H1 (cell line): ENCODE measurements around the gene ARHGAP32. TPM values are rescaled to one million over a fixed set of nuclear protein-coding genes. Genes with fewer than 3 reads are reported as not detected.

ENCODE experiments used
- CTBP2 ChIP-seq: IDR thresholded peaks from 2 replicates; pipeline ENCODE4 v1.7.0; 2011; ENCODE audit warnings: borderline replicate concordance, mild to moderate bottlenecking, moderate library complexity, mixed read lengths, low read length; ENCODE audit not compliant: insufficient read depth, insufficient read length
- polyA plus RNA-seq, 7 experiments: library from polyadenylated mRNA; depleted of rRNA in 3 of 7; stranded (reverse) in 5 of 7; unstranded in 2 of 7; fragments of >200 nt in 5 of 7; fragments of 200-250 nt in 2 of 7; gene quantifications; 1 replicate in 5 of 7; 2 replicates in 1 of 7; 4 replicates in 1 of 7; pipeline versions ENCODE4 v1.2.1 to v1.2.3, GENCODE V29; 2011 to 2013; ENCODE audit warnings: missing spikeins in 2 of 7, mixed read lengths in 2 of 7
- total RNA-seq: library from RNA; stranded (reverse); fragmentation: NEBNext Ultra II Directional; extraction: Animal tissue kit (Norgen Biotek cat#: 25700); gene quantifications from 2 replicates; pipeline ENCODE4 v1.2.1, GENCODE V29; 2021

Gene ARHGAP32
- total and polyA plus RNA-seq, 2 of the 8 experiments (the other 6 are each of a cell fraction or from before 2014, with no cell fraction given), result 13.7 to 30.0 TPM

- no peak for TF ChIP-seq CTBP2
Measured at GRCh38 chr11:129209891-129210830, 18.0 kb upstream of the ARHGAP32 start (continued).
